ENCODE data around the gene TUFT1. TPM values are rescaled to one million over a fixed set of nuclear protein-coding genes. Genes with fewer than 3 reads are reported as not detected.

TUFT1 gene
- total RNA-seq, 2 donors from 2014 or later: 5.4 to 6.6 TPM

DNA sequence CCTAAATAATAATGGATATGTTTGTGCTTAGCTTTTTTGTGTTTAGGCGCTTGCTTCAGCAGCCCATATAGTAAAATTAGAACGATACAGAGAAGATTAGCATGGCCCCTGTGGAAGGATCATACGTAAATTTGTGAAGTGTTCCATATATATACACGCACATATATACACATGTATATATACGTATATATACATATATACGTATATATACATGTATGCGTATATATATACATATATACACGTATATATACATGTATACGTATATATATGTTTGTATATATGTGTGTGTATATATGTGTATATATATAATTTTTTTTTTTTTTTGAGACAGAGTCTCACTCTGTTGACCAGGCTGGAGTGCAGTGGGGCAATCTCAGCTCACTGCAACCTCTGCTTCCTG lies 89.2 kb downstream of the TUFT1 start:
- intact Hi-C loops (cut with DNase I): no loop called here
- DNase-seq (ENCODE audit: low spot score): no peak

Small RNA genes lying within 50 kb of the gene (microRNA-seq; reads per million reads assigned to microRNA genes)
- gene MIR554 (ENCODE audit: borderline microRNAs expressed in 2 of 2): 0 reads per million in 2 donors

Other genes with a start within 250 kb of the TUFT1 start
- gene PI4KB, start 212.9 kb upstream of the TUFT1 start, total RNA-seq: 10 to 100 TPM; 51.9 to 58.7 TPM
- gene RFX5, start 193.1 kb upstream of the TUFT1 start, total RNA-seq: 10 to 100 TPM; 26.0 to 31.1 TPM
- 10 to 100 TPM; 14.9 to 50.4 TPM for gene SELENBP1, start 167.6 kb upstream of the TUFT1 start, total RNA-seq
- 100 to 1,000 TPM; 179 to 210 TPM for gene PSMB4, start 140.7 kb upstream of the TUFT1 start, total RNA-seq
- 10 to 100 TPM; 58.0 to 74.4 TPM for gene POGZ, start 80.8 kb upstream of the TUFT1 start, total RNA-seq
- gene CGN, start 28.9 kb upstream of the TUFT1 start, total RNA-seq: under 1 TPM in 1 of 2 donors, not detected in 1; 0.29 TPM
- gene SNX27, start 71.7 kb downstream of the TUFT1 start, total RNA-seq: 10 to 100 TPM; 40.1 to 41.9 TPM
- gene CELF3, start 176.5 kb downstream of the TUFT1 start, total RNA-seq: under 1 TPM in 1 of 2 donors, not detected in 1; 0.10 TPM
- 1 to 10 TPM in 1 of 2 donors, not detected in 1; 4.0 TPM for gene RIIAD1, start 181.2 kb downstream of the TUFT1 start, total RNA-seq
- 10 to 100 TPM; 46.3 to 49.1 TPM for gene MRPL9, start 223.2 kb downstream of the TUFT1 start, total RNA-seq

Measured in posterior vena cava (tissue), 2 donors.